HEK293T (cell line): ENCODE measurements around the gene TMPRSS9.

Experiments used
- CTCF ChIA-PET: fragments of 350-600 bp; formaldehyde crosslinking; extraction: SDS; loops from one replicate; lab custom pipeline; 2021; ENCODE audit warnings: antibody characterized with exemption, inconsistent platforms; lab: Yijun Ruan, JAX
- POLR2A ChIA-PET: fragments of 350-600 bp; formaldehyde crosslinking; extraction: SDS; loops from one replicate; lab custom pipeline; 2020; ENCODE audit warnings: antibody characterized with exemption, inconsistent platforms; lab: Yijun Ruan, JAX
- DNase-seq: peaks from one replicate; pipeline ENCODE4 v3.0.0; 2012; ENCODE audit warnings: mixed read lengths; ENCODE audit errors: extremely low spot score
- ARNT ChIP-seq: fragments of 450-650 bp; IDR thresholded peaks from 2 replicates; pipeline ENCODE4 v1.6.1; 2017; ENCODE audit warnings: mild to moderate bottlenecking
- BHLHE40 ChIP-seq: fragments of 450-650 bp; IDR thresholded peaks from 2 replicates; pipeline ENCODE4 v1.6.1; 2016; ENCODE audit warnings: mild to moderate bottlenecking, moderate library complexity, borderline replicate concordance
- CTBP1 ChIP-seq: fragments of 450-650 bp; IDR thresholded peaks from 2 replicates; pipeline ENCODE4 v1.6.1; 2016; ENCODE audit warnings: borderline replicate concordance
- ELF4 ChIP-seq: fragments of 450-650 bp; IDR thresholded peaks from 2 replicates; pipeline ENCODE4 v1.6.1; 2017; ENCODE audit warnings: antibody characterized with exemption
- FOXA1 ChIP-seq: fragments of 450-650 bp; IDR thresholded peaks from 2 replicates; pipeline ENCODE4 v1.6.1; 2016; ENCODE audit warnings: mild to moderate bottlenecking
- FOXK2 ChIP-seq: fragments of 450-650 bp; IDR thresholded peaks from 2 replicates; pipeline ENCODE4 v1.6.1; 2016; ENCODE audit warnings: mild to moderate bottlenecking
- FOXM1 ChIP-seq: fragments of 450-650 bp; IDR thresholded peaks from 2 replicates; pipeline ENCODE4 v1.6.1; 2017; ENCODE audit warnings: mild to moderate bottlenecking, borderline replicate concordance
- HDGF ChIP-seq: fragments of 450-650 bp; IDR thresholded peaks from 2 replicates; pipeline ENCODE4 v1.6.1; 2017; ENCODE audit warnings: antibody characterized with exemption, borderline replicate concordance
- L3MBTL2 ChIP-seq: fragments of 450-650 bp; conservative IDR thresholded peaks from 2 replicates; pipeline ENCODE4 v1.6.1; 2016; ENCODE audit warnings: mild to moderate bottlenecking
- LEF1 ChIP-seq: fragments of 450-650 bp; IDR thresholded peaks from 2 replicates; pipeline ENCODE4 v1.6.1; 2017; ENCODE audit warnings: mild to moderate bottlenecking, borderline replicate concordance
- NFRKB ChIP-seq: fragments of 450-650 bp; IDR thresholded peaks from 2 replicates; pipeline ENCODE4 v1.6.1; 2016; ENCODE audit warnings: mild to moderate bottlenecking, moderate library complexity
- SP1 ChIP-seq: fragments of 450-650 bp; IDR thresholded peaks from 2 replicates; pipeline ENCODE4 v1.6.1; 2017
- SUZ12 ChIP-seq: fragments of 450-650 bp; IDR thresholded peaks from 2 replicates; pipeline ENCODE4 v1.6.1; 2016; ENCODE audit warnings: mild to moderate bottlenecking
- TARDBP ChIP-seq: fragments of 450-650 bp; IDR thresholded peaks from 2 replicates; pipeline ENCODE4 v1.6.1; 2016
- ZNF384 ChIP-seq: fragments of 450-650 bp; IDR thresholded peaks from 2 replicates; pipeline ENCODE4 v1.6.1; 2016
- TF ChIP-seq, protein P1 (sequence below): fragments of 450-650 bp; IDR thresholded peaks from 2 replicates; pipeline ENCODE4 v1.6.1; 2016

TMPRSS9 gene

GRCh38 chr19:2372076-2372612, 12.1 kb downstream of the TMPRSS9 start:
- TF ChIP-seq TARDBP (no peak), ELF4 (no peak), FOXM1 (no peak), CTBP1 (no peak), BHLHE40 (no peak), SUZ12 (no peak), FOXA1 (no peak), ARNT (no peak), SP1 (no peak), L3MBTL2 (no peak), FOXK2 (no peak), NFRKB (no peak), HDGF (no peak), ZNF384 (no peak), LEF1 (no peak)
- TF ChIP-seq, protein P1, sequence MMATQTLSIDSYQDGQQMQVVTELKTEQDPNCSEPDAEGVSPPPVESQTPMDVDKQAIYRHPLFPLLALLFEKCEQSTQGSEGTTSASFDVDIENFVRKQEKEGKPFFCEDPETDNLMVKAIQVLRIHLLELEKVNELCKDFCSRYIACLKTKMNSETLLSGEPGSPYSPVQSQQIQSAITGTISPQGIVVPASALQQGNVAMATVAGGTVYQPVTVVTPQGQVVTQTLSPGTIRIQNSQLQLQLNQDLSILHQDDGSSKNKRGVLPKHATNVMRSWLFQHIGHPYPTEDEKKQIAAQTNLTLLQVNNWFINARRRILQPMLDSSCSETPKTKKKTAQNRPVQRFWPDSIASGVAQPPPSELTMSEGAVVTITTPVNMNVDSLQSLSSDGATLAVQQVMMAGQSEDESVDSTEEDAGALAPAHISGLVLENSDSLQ = no peak
- no peak for DNase-seq
- CTCF ChIA-PET = no interaction called here
- POLR2A ChIA-PET = no interaction called here

GRCh38 chr19:2374808-2375207, 14.7 kb downstream of the TMPRSS9 start:
- ChIA-PET CTCF (no interaction called here), POLR2A (no interaction called here)
- no peak for DNase-seq
- TF ChIP-seq ZNF384 (no peak), LEF1 (no peak), NFRKB (no peak), ARNT (no peak), SP1 (no peak), SUZ12 (no peak), FOXM1 (no peak), FOXK2 (no peak), HDGF (no peak), L3MBTL2 (no peak), ELF4 (no peak), BHLHE40 (no peak), FOXA1 (no peak), TARDBP (no peak), CTBP1 (no peak)
- TF ChIP-seq, protein P1 = no peak

- no peak for DNase-seq
- TF ChIP-seq TARDBP (no peak), SUZ12 (no peak), HDGF (no peak)
- TF ChIP-seq, protein P1 = peak; percentile 97
- CTCF ChIA-PET = no interaction called here
- POLR2A ChIA-PET = no interaction called here
Measured at GRCh38 chr19:2375353-2376121, 15.5 kb downstream of the TMPRSS9 start.

DNA sequence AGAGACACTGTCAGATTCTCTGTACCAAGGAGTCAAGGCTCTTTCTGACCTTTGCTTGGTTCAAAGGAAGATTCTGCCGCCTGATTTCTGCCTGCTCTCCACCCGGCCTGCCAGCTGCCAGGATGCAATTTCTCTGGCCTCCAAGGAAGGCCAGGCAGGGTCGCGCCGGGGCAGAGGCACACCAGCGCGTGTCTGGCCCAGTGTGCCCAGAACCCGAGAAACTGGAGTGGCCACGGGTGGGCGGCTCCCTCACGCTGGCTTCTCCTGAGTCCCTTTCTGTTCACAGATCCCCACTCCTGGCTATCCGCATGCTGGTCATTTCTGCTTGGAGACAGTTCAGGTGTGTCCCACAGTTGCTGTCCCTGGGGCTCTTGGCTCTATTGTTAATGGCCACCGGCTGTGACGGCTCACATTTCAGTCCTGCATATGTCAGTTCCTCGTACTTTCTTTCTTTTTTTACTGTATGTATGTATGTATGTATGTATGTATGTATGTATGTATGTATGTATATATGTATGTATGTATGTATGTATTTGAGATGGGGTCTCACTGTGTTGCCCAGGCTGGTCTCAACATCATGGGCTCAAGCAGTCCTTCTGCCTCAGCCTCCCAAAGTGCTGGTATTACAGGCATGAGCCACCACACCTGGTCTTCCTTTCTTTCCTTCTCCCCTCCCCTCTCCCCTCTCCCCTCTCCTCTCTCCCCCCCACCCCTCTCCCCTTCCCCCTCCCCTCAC, 16.9 kb downstream of the TMPRSS9 start:
- ChIA-PET CTCF (no interaction called here), POLR2A (no interaction called here)
- no peak for DNase-seq
- TF ChIP-seq LEF1 (no peak), SP1 (no peak), NFRKB (no peak), ELF4 (no peak), CTBP1 (no peak), L3MBTL2 (no peak), HDGF (no peak), SUZ12 (no peak), FOXK2 (no peak), ZNF384 (no peak), TARDBP (no peak), ARNT (no peak), FOXA1 (no peak), FOXM1 (no peak)
- TF ChIP-seq, protein P1 = no peak

- DNase-seq = no peak
- TF ChIP-seq ELF4 = no peak
- TF ChIP-seq ARNT = no peak
- no peak for TF ChIP-seq TARDBP
- no peak for TF ChIP-seq HDGF
- no peak for TF ChIP-seq NFRKB
- no peak for TF ChIP-seq LEF1
- no peak for TF ChIP-seq SUZ12
- TF ChIP-seq, protein P1 = no peak
- no peak for TF ChIP-seq FOXK2
- no peak for TF ChIP-seq SP1
- TF ChIP-seq ZNF384 = no peak
- TF ChIP-seq L3MBTL2 = no peak
- no peak for TF ChIP-seq FOXA1
- TF ChIP-seq CTBP1 = no peak
- no peak for TF ChIP-seq BHLHE40
- TF ChIP-seq FOXM1 = no peak
- ChIA-PET CTCF (no interaction called here), POLR2A (no interaction called here)
Measured at GRCh38 chr19:2380567-2380966, 20.5 kb downstream of the TMPRSS9 start.
